IPS-18a (cell line): ENCODE measurements around the gene LEPROT.
"Not testable (repeated sequence)": the region's sequence is repeated elsewhere in the genome, so short reads cannot be mapped to it uniquely, and the experiment has no call there.

Experiments used
- H3K27ac ChIP-seq: one replicate; pipeline ENCODE4 v1.5.1; 2013; ENCODE audit warnings: low read length
- H3K27me3 ChIP-seq: one replicate; pipeline ENCODE4 v1.6.1; 2013; ENCODE audit warnings: mild to moderate bottlenecking, low read length; ENCODE audit not compliant: control insufficient read depth, insufficient read depth
- H3K36me3 ChIP-seq: one replicate; pipeline ENCODE4 v1.6.1; 2013; ENCODE audit warnings: low read depth, low read length; ENCODE audit not compliant: control insufficient read depth
- H3K4me1 ChIP-seq: one replicate; pipeline ENCODE4 v1.6.1; 2013; ENCODE audit warnings: low read depth, low read length; ENCODE audit not compliant: control insufficient read depth
- H3K4me3 ChIP-seq: one replicate; pipeline ENCODE4 v1.5.1; 2013; ENCODE audit warnings: low read length
- H3K9ac ChIP-seq: one replicate; pipeline ENCODE4 v1.6.1; 2013; ENCODE audit warnings: mild to moderate bottlenecking, low read length, moderate library complexity
- H3K9me3 ChIP-seq: one replicate; pipeline ENCODE4 v1.6.1; 2013; ENCODE audit warnings: low read depth, low read length; ENCODE audit not compliant: control insufficient read depth

Gene LEPROT

DNA sequence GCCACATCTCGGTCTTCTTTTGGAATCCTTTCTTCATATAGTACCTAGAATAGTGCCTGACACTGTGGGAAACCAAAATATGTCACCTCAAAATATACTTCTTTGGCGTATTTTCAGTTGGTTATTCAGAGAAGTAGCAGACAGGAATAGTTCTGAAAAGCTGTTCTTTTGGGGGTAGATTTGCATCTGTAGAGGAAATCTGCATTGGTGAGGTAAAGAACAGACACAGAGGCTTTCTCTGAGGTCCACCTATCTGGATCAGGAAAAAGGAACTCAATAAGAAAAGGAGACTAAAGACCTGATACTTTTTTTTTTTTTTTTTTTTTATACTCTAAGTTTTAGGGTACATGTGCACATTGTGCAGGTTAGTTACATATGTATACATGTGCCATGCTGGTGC lies 23.2 kb downstream of the LEPROT start:
- Histone ChIP-seq H3K9me3 (no peaks in the 10 kb centered on the region), H3K27me3 (no peaks in the 10 kb centered on the region), H3K4me1 (peaks cover 21% of the 10 kb centered on the region), H3K36me3 (no peaks in the 10 kb centered on the region), H3K4me3 (no peak overlapping the region), H3K27ac (no peak overlapping the region), H3K9ac (no peak overlapping the region)

- Histone ChIP-seq H3K27me3 (no peaks in the 10 kb centered on the region), H3K9ac (no peak overlapping the region), H3K4me1 (peaks cover 21% of the 10 kb centered on the region), H3K9me3 (no peaks in the 10 kb centered on the region), H3K4me3 (no peak overlapping the region), H3K27ac (no peak overlapping the region), H3K36me3 (no peaks in the 10 kb centered on the region)
Observed at GRCh38 chr1:65444128-65444640, 23.7 kb downstream of the LEPROT start.

- H3K36me3 ChIP-seq, result no peaks in the 10 kb centered on the region
- no peak overlapping the region for H3K9ac ChIP-seq
- H3K4me3 ChIP-seq, result no peak overlapping the region
- no peak overlapping the region for H3K27ac ChIP-seq
- peaks cover 20% of the 10 kb centered on the region for H3K4me1 ChIP-seq
- H3K9me3 ChIP-seq, result no peaks in the 10 kb centered on the region
- no peaks in the 10 kb centered on the region for H3K27me3 ChIP-seq
Observed at GRCh38 chr1:65445837-65446236, 25.4 kb downstream of the LEPROT start.

- Histone ChIP-seq H3K27ac (no peak overlapping the region), H3K4me1 (peaks cover 11% of the 10 kb centered on the region), H3K4me3 (no peak overlapping the region), H3K9ac (no peak overlapping the region), H3K9me3 (no peaks in the 10 kb centered on the region), H3K27me3 (no peaks in the 10 kb centered on the region), H3K36me3 (no peaks in the 10 kb centered on the region)
Observed at GRCh38 chr1:65449214-65449823, 28.9 kb downstream of the LEPROT start.

- not testable (repeated sequence) for H3K9ac ChIP-seq, H3K27ac ChIP-seq, H3K9me3 ChIP-seq, H3K36me3 ChIP-seq, H3K4me3 ChIP-seq, H3K4me1 ChIP-seq, H3K27me3 ChIP-seq
Observed at GRCh38 chr1:65455678-65456077, 35.2 kb downstream of the LEPROT start.

DNA sequence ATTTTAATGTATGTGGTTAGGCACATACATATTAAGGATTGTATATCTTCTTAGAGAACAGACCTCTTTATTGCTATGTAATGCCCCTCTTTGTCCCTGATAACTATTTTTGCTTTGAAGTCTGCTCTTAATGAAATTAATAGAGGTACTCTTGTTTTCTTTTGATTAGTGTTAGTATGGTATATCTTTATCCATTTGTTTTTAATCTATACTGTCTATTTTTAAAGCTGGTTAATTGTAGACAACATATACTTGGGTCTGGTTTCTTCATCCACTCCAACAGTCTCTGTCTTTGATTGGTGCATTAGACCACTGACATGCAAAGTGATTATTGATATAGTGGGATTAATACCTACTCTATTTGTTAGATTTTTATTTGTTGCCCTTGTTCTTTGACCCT lies 36.0 kb downstream of the LEPROT start:
- Histone ChIP-seq H3K4me1 (peaks cover 6% of the 10 kb centered on the region), H3K9me3 (peaks cover 4% of the 10 kb centered on the region), H3K9ac (no peak overlapping the region), H3K36me3 (no peaks in the 10 kb centered on the region), H3K4me3 (no peak overlapping the region), H3K27ac (no peak overlapping the region), H3K27me3 (no peaks in the 10 kb centered on the region)

DNA sequence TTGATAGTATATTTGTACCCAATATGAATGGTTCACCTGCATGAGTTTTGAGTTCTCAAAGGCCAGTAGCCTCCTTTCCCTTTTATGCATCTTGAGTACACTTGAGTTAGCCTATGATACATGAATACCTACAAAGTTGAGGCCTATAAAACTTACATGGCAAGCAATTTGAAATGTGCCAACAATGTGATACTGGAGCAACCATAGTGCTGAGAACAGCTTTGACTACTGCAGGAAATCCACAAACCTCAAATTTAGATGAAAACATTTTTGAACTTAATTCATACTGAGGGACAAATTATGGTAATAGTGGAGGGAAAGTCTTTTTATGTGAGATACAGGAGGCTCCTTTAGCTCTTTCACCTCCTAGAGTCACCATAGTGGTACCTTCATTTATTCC lies 37.4 kb downstream of the LEPROT start:
- no peak overlapping the region for H3K27ac ChIP-seq
- H3K36me3 ChIP-seq, result no peaks in the 10 kb centered on the region
- H3K4me1 ChIP-seq, result peaks cover 6% of the 10 kb centered on the region
- H3K4me3 ChIP-seq, result no peak overlapping the region
- H3K9ac ChIP-seq, result no peak overlapping the region
- no peaks in the 10 kb centered on the region for H3K27me3 ChIP-seq
- H3K9me3 ChIP-seq, result peaks cover 4% of the 10 kb centered on the region

DNA sequence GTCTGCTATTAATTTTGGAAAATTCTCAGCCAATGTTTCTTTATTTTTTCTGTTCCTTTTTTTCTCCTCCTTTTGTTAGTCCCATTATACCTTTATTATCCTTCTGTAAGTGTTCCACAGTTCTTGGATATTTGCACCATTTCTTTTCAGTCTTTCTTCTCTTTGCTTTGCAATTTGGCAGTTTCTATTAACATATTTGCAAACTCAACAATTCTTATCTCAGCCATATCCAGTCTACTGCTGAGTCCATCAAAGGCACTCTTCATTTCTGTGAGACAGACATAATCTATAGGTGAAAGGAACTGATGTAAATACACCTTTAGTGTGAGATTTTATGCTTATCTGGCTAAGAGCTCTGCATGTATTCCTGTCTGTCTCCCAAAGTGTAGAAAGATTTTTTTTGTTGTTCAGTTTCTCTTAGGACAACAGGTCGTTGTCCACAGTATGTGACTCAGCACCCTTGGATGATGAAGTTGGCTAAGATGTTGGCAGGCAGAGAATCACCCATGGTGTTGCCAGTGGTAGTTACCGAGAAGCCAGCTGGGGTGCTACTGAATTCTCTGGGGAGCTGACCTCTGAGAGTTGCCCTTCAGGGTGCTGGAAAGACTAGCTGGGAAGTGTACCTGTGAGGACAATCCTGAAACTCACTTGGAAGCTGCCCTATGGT lies 38.4 kb downstream of the LEPROT start:
- Histone ChIP-seq H3K9ac (no peak overlapping the region), H3K4me1 (peaks cover 6% of the 10 kb centered on the region), H3K9me3 (peaks cover 4% of the 10 kb centered on the region), H3K4me3 (no peak overlapping the region), H3K27ac (no peak overlapping the region), H3K36me3 (no peaks in the 10 kb centered on the region), H3K27me3 (no peaks in the 10 kb centered on the region)

DNA sequence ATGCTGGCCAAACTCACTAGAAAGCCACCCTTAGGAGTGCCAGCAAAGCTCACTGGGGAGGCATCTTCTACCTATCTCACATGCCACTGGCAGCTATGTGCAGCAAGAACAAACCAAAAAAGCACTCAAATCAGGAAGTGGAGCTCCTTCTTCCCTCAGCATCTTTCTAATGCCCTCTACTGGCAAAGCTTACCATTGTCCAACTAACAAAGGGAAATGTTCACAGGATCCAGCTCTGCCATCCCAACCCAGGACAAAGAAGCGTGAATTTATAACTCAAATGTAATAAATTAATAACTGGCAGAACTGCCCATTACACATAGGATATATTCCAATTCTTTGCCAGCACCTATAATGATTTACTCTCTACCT lies 38.9 kb downstream of the LEPROT start:
- H3K27me3 ChIP-seq, result no peaks in the 10 kb centered on the region
- peaks cover 4% of the 10 kb centered on the region for H3K9me3 ChIP-seq
- peaks cover 6% of the 10 kb centered on the region for H3K4me1 ChIP-seq
- no peak overlapping the region for H3K27ac ChIP-seq
- H3K36me3 ChIP-seq, result no peaks in the 10 kb centered on the region
- H3K4me3 ChIP-seq, result no peak overlapping the region
- no peak overlapping the region for H3K9ac ChIP-seq

DNA sequence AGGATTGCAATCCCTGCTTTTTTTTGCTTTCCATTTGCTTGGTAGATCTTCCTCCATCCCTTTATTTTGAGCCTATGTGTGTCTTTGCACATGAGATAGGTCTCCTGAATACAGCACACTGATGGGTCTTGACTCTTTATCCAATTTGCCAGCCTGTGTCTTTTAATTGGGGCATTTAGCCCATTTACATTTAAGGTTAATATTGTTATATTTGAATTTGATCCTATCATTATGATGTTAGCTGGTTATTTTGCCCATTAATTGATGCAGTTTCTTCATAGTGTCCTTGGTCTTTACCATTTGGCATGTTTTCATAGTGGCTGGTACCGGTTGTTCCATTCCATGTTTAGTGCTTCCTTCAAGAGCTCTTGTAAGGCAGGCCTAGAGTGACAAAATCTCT lies 45.4 kb downstream of the LEPROT start:
- not testable (repeated sequence) for H3K9me3 ChIP-seq, H3K9ac ChIP-seq, H3K27ac ChIP-seq, H3K4me1 ChIP-seq, H3K4me3 ChIP-seq, H3K36me3 ChIP-seq, H3K27me3 ChIP-seq

DNA sequence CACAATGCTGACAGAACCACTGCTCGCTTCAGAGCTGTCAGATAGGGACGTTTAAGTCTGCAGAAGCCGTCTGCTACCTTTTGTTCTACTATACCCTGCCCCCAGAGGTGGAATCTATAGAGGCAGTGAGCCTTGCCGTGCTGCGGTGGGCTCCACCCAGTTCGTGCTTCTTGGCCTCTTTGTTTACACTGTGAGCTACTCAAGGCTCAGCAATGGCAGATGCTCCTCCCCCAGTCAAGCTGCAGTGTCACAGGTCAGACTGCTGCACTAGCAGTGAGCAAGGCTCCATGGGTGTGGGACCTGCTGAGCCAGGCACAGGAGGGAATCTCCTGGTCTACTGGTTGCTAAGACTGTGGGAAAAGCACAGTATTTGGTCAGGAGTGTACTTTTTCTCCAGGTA lies 47.1 kb downstream of the LEPROT start:
- Histone ChIP-seq H3K27ac (no peak overlapping the region), H3K9me3 (no peaks in the 10 kb centered on the region), H3K4me1 (peaks cover 9% of the 10 kb centered on the region), H3K36me3 (no peaks in the 10 kb centered on the region), H3K27me3 (no peaks in the 10 kb centered on the region), H3K9ac (no peak overlapping the region), H3K4me3 (no peak overlapping the region)
